K562 (cell line): ENCODE data around the gene CTDSPL. TPM values are rescaled to one million over a fixed set of nuclear protein-coding genes. Genes with fewer than 3 reads are reported as not detected.

Source experiments
- ATF7 ChIP-seq: fragments of 450-650 bp; IDR thresholded peaks from 2 replicates; pipeline ENCODE4 v1.7.1; 2014; ENCODE audit warnings: mild to moderate bottlenecking, moderate library complexity
- BRD4 ChIP-seq: fragments of 200-600 bp; sonication (generic); IDR thresholded peaks from 2 replicates; pipeline ENCODE4 v1.6.1; 2017; ENCODE audit warnings: inconsistent platforms
- EGR1 ChIP-seq: fragments of 450-650 bp; conservative IDR thresholded peaks from 2 replicates; pipeline ENCODE4 v1.6.1; 2017; ENCODE audit warnings: mild to moderate bottlenecking
- GABPB2 ChIP-seq: fragments of 250-450 bp; sonication (Bioruptor Pico); conservative IDR thresholded peaks from 2 replicates; pipeline ENCODE4 v1.5.1; 2021; ENCODE audit warnings: mild to moderate bottlenecking
- KDM5B ChIP-seq: fragments of 200-600 bp; sonication (generic); IDR thresholded peaks from 2 replicates; pipeline ENCODE4 v1.6.1; 2012; ENCODE audit warnings: low read depth, mild to moderate bottlenecking, moderate library complexity, low read length, control low read depth, inconsistent platforms; ENCODE audit not compliant: insufficient replicate concordance
- NCOA6 ChIP-seq: fragments of 450-650 bp; IDR thresholded peaks from 2 replicates; pipeline ENCODE4 v1.6.1; 2017; ENCODE audit warnings: mild to moderate bottlenecking
- NFIX ChIP-seq: fragments of 250-450 bp; sonication (Bioruptor Pico); IDR thresholded peaks from 2 replicates; pipeline ENCODE4 v1.4.0; 2020; ENCODE audit warnings: low read depth, mild to moderate bottlenecking, moderate library complexity
- PCBP1 ChIP-seq: fragments of 200-400 bp; formaldehyde crosslinking; IDR thresholded peaks from 2 replicates; pipeline ENCODE4 v1.6.1; 2018; ENCODE audit warnings: mild to moderate bottlenecking, low read depth, low read length; ENCODE audit not compliant: poor library complexity, severe bottlenecking
- PML ChIP-seq: IDR thresholded peaks from 2 replicates; pipeline ENCODE4 v1.6.1; 2012; ENCODE audit warnings: low read length, inconsistent platforms
- SNRNP70 ChIP-seq: fragments of 200-400 bp; formaldehyde crosslinking; optimal IDR thresholded peaks from 2 replicates; pipeline ENCODE3; 2017; ENCODE audit warnings: low read depth, low read length
- TAF7 ChIP-seq: fragments of 450-650 bp; IDR thresholded peaks from 2 replicates; pipeline ENCODE4 v1.6.1; 2016; ENCODE audit warnings: missing genetic modification characterization, missing compliant biosample characterization
- XRCC5 ChIP-seq: fragments of 200-400 bp; formaldehyde crosslinking; IDR thresholded peaks from 2 replicates; pipeline ENCODE4 v1.6.1; 2017; ENCODE audit warnings: low read depth, mild to moderate bottlenecking, low read length
- YY1 ChIP-seq, 3 experiments: IDR thresholded peaks; 2 replicates each; pipeline ENCODE4 v1.6.1; 2011; ENCODE audit warnings: low read length in 2 of 3, mild to moderate bottlenecking in 2 of 3, moderate library complexity in 2 of 3, borderline replicate concordance in 1 of 3, control low read depth in 1 of 3, low read depth in 1 of 3; ENCODE audit not compliant: insufficient read depth in 3 of 3, insufficient replicate concordance in 2 of 3, control insufficient read depth in 1 of 3, insufficient read length in 1 of 3; ENCODE audit errors: extremely low read depth in 1 of 3
- ZFX ChIP-seq: sonication (generic); formaldehyde crosslinking; IDR thresholded peaks from 2 replicates; pipeline ENCODE4 v1.8.0; 2022; ENCODE audit warnings: mild to moderate bottlenecking, missing genetic modification reagents, moderate library complexity
- ZNF134 ChIP-seq: fragments of 250-450 bp; sonication (Bioruptor Pico); conservative IDR thresholded peaks from 2 replicates; pipeline ENCODE4 v1.4.0; 2020
- ZNF184 ChIP-seq: sonication (generic); formaldehyde crosslinking; IDR thresholded peaks from 2 replicates; pipeline ENCODE4 v1.5.0; 2020; ENCODE audit warnings: missing genetic modification reagents
- ZNF316 ChIP-seq: fragments of 450-650 bp; IDR thresholded peaks from 2 replicates; pipeline ENCODE4 v1.6.1; 2016
- ZNF76 ChIP-seq: fragments of 250-450 bp; sonication (Bioruptor Pico); IDR thresholded peaks from 2 replicates; pipeline ENCODE4 v1.4.0; 2020; ENCODE audit warnings: mild to moderate bottlenecking, moderate library complexity, borderline replicate concordance
- polyA plus RNA-seq, 8 experiments: library from polyadenylated mRNA; depleted of rRNA in 4 of 8; stranded (reverse) in 5 of 8; unstranded in 3 of 8; fragments of >200 nt; fragmentation: Nextera tagmentation in 2 of 8; fragmentation: Illumina TruSeq in 1 of 8; extraction: Ambion mirVana in 2 of 8; extraction: Trizol in 1 of 8; gene quantifications; 2 replicates each; pipeline versions ENCODE4 v1.2.1 to v1.2.3, GENCODE V29; 2011 to 2014; ENCODE audit warnings: inconsistent platforms in 1 of 8, missing spikeins in 1 of 8
- total RNA-seq, 7 experiments: library from RNA; depleted of rRNA in 6 of 7; stranded (reverse); fragments of >200 nt in 6 of 7; fragmentation: Illumina TruSeq in 2 of 7; extraction: Trizol in 2 of 7; gene quantifications; 2 replicates each; pipeline versions ENCODE4 v1.2.1 to v1.2.3, GENCODE V29; 2011 to 2021; ENCODE audit warnings: low replicate concordance in 1 of 7
- TF ChIP-seq, protein P1 (sequence below): fragments of 450-650 bp; formaldehyde crosslinking; IDR thresholded peaks from 2 replicates; pipeline ENCODE4 v1.4.0; 2022; ENCODE audit warnings: missing genetic modification characterization
- TF ChIP-seq, protein P2 (sequence below): sonication (generic); formaldehyde crosslinking; IDR thresholded peaks from 2 replicates; pipeline ENCODE4 v1.8.0; 2022; ENCODE audit warnings: mild to moderate bottlenecking, missing genetic modification reagents
- TF ChIP-seq, protein P3 (sequence below), 2 experiments: IDR thresholded peaks; 2 replicates each; pipeline ENCODE4 v1.6.1; 2011; ENCODE audit warnings: borderline replicate concordance in 1 of 2, control low read depth in 1 of 2, low read depth in 1 of 2, low read length in 1 of 2, mild to moderate bottlenecking in 1 of 2, mixed read lengths in 1 of 2, moderate library complexity in 1 of 2; ENCODE audit not compliant: insufficient read depth in 1 of 2, insufficient read length in 1 of 2, poor library complexity in 1 of 2, severe bottlenecking in 1 of 2; ENCODE audit errors: extremely low read depth in 1 of 2

CTDSPL gene
- total and polyA plus RNA-seq, 9 of the 15 experiments (the other 6 are each of a cell fraction or from before 2014, with no cell fraction given) = 5.1 to 19.3 (median 11.3) TPM

DNA sequence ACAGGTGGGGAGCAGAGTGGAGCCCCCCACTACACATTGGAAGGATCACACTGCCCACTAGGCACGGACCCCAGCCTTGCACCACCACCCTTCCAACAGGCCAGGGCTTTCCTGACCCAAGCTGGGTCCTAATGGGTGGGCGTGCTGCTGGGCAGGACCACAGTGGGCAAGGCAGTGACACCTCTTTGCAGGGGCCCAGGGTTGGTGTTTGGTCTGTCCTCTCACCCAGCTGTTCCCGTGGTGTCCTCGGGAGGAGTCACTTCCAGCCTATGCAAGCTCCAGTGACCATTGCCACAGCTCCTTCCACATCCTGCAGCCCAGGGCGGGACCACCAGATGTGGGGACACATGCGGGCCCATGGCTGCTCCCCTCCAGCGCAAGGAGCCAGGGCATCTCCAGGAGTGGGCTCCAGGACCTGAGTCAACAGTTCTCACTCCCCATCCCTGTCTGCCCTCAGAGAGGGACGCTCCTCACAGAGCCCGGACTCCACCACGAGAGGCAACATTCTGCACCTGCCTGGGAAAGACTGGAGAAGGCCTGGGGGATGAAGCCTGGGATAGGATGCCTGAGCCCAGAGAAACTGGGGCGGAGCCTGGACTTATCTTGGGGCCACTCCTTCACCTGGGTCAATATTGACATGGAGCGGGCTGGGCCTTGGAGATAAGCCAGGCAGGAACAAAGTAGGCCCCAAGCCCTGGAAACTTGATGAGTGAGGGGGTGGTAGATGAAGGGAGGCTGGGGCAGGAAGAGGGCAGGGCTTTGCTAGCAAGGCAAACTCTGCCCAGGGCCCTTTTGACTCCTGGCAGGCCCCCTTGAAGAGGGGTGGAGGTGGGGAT lies 125.0 kb downstream of the CTDSPL start (continued):
- TF ChIP-seq, protein P1, sequence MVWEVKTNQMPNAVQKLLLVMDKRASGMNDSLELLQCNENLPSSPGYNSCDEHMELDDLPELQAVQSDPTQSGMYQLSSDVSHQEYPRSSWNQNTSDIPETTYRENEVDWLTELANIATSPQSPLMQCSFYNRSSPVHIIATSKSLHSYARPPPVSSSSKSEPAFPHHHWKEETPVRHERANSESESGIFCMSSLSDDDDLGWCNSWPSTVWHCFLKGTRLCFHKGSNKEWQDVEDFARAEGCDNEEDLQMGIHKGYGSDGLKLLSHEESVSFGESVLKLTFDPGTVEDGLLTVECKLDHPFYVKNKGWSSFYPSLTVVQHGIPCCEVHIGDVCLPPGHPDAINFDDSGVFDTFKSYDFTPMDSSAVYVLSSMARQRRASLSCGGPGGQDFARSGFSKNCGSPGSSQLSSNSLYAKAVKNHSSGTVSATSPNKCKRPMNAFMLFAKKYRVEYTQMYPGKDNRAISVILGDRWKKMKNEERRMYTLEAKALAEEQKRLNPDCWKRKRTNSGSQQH (CRISPR knock-in tag) = no peak; the same call in 1 of the 2 replicates
- TF ChIP-seq SNRNP70 (no peak), ATF7 (peak; percentile 86), EGR1 (peak; percentile 97), KDM5B (no peak), PCBP1 (no peak), XRCC5 (peak; percentile 67; the same call in 1 of the 2 replicates), ZNF316 (peak; percentile 75; the same call in 1 of the 2 replicates), YY1 (IDR thresholded peaks at IDR 0.05; ENCODE audit: borderline replicate concordance in 1 of 3, control insufficient read depth in 1 of 3, extremely low read depth in 1 of 3, insufficient read depth in 3 of 3, insufficient read length in 1 of 3, insufficient replicate concordance in 2 of 3, low read depth in 1 of 3, low read length in 2 of 3) (peak in 1 of 3 experiments; percentile 37), GABPB2 (CRISPR knock-in tag) (no peak), ZFX (CRISPR knock-in tag) (no peak), ZNF134 (CRISPR knock-in tag) (0 out of 2 replicates have a peak, but pooled peaks have one; percentile 8), ZNF76 (CRISPR knock-in tag) (no peak), TAF7 (tag) (no peak), NFIX (no peak), PML (peak; percentile 98), ZNF184 (CRISPR knock-in tag) (no peak), NCOA6 (no peak), BRD4 (no peak)
- TF ChIP-seq, protein P2, sequence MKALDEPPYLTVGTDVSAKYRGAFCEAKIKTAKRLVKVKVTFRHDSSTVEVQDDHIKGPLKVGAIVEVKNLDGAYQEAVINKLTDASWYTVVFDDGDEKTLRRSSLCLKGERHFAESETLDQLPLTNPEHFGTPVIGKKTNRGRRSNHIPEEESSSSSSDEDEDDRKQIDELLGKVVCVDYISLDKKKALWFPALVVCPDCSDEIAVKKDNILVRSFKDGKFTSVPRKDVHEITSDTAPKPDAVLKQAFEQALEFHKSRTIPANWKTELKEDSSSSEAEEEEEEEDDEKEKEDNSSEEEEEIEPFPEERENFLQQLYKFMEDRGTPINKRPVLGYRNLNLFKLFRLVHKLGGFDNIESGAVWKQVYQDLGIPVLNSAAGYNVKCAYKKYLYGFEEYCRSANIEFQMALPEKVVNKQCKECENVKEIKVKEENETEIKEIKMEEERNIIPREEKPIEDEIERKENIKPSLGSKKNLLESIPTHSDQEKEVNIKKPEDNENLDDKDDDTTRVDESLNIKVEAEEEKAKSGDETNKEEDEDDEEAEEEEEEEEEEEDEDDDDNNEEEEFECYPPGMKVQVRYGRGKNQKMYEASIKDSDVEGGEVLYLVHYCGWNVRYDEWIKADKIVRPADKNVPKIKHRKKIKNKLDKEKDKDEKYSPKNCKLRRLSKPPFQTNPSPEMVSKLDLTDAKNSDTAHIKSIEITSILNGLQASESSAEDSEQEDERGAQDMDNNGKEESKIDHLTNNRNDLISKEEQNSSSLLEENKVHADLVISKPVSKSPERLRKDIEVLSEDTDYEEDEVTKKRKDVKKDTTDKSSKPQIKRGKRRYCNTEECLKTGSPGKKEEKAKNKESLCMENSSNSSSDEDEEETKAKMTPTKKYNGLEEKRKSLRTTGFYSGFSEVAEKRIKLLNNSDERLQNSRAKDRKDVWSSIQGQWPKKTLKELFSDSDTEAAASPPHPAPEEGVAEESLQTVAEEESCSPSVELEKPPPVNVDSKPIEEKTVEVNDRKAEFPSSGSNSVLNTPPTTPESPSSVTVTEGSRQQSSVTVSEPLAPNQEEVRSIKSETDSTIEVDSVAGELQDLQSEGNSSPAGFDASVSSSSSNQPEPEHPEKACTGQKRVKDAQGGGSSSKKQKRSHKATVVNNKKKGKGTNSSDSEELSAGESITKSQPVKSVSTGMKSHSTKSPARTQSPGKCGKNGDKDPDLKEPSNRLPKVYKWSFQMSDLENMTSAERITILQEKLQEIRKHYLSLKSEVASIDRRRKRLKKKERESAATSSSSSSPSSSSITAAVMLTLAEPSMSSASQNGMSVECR (CRISPR knock-in tag) = no peak
- TF ChIP-seq, protein P3, sequence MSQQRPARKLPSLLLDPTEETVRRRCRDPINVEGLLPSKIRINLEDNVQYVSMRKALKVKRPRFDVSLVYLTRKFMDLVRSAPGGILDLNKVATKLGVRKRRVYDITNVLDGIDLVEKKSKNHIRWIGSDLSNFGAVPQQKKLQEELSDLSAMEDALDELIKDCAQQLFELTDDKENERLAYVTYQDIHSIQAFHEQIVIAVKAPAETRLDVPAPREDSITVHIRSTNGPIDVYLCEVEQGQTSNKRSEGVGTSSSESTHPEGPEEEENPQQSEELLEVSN (IDR thresholded peaks at IDR 0.05; ENCODE audit: borderline replicate concordance in 1 of 2, extremely low read depth in 1 of 2, insufficient read depth in 1 of 2, insufficient read length in 1 of 2, low read depth in 1 of 2, low read length in 1 of 2, poor library complexity in 1 of 2, severe bottlenecking in 1 of 2) = no peak
